GM21717 (cell line): ENCODE measurements around the gene RANBP3.
"Not testable (repeated sequence)": the region's sequence is repeated elsewhere in the genome, so short reads cannot be mapped to it uniquely, and the experiment has no call there.

Experiments used
- ATAC-seq: cut with Tn5 transposase; IDR thresholded peaks from one replicate; pipeline ENCODE4 v1.9.1; 2021; ENCODE audit warnings: mild to moderate bottlenecking, moderate library complexity; ENCODE audit not compliant: unreplicated experiment

RANBP3 gene

DNA sequence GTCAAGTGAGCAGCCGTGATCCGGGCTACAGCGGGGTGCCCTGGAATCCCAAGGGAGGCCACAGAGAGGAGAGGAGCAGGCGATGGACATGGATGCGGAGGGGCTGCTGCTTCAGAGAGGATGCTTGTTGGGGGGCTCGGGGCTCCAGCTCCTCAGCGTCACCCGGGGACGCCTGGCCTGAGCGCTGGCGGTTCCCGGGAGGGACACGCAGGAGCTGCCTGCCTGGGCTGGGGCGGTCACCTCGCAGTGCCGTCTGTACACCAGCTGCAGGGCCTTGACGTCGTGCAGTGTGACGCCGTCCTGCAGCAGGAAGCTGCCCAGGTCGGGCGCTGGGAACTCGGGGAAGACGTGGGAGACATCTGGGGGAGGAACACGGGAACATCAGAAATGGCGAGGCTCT, 29.9 kb upstream of the RANBP3 start:
- no peak for ATAC-seq

DNA sequence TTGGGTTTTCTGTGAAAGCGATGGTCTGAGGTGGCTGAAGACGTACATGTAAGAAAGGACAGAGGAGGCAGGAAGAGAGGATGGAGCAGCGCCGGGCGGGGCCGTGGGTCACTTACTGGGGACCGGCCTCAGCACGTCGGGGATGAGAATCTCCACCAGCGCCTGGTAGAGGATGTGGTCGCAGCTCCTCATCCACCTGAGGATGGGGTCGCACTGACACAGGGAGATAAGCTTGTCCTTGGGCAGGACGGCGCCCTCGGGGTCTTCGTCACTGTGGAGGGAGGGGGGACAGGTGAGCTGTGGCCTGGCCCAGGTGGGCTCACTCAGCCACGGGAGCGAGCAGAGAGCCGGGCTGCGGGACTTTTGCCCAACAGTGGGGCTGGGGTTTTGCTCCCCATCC, 29.0 kb upstream of the RANBP3 start:
- ATAC-seq: no peak

DNA sequence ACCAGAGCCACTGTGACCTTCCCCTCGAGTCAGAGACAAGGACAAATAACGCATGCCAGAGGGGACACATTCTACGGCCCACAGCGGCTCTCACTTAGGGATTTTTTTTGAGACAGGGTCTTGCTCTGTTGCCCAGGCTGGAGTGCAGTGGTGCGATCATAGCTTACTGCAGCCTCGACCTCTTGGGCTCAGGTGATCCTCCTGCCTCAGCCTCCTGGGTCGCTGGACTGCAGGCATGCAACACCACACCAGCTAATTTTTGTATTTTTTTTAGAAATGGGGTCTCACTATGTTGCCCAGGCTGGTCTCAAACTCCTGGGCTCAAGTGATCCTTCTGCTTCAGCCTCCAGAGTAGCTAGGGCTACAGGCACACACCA, 28.1 kb upstream of the RANBP3 start:
- not testable (repeated sequence) for ATAC-seq

DNA sequence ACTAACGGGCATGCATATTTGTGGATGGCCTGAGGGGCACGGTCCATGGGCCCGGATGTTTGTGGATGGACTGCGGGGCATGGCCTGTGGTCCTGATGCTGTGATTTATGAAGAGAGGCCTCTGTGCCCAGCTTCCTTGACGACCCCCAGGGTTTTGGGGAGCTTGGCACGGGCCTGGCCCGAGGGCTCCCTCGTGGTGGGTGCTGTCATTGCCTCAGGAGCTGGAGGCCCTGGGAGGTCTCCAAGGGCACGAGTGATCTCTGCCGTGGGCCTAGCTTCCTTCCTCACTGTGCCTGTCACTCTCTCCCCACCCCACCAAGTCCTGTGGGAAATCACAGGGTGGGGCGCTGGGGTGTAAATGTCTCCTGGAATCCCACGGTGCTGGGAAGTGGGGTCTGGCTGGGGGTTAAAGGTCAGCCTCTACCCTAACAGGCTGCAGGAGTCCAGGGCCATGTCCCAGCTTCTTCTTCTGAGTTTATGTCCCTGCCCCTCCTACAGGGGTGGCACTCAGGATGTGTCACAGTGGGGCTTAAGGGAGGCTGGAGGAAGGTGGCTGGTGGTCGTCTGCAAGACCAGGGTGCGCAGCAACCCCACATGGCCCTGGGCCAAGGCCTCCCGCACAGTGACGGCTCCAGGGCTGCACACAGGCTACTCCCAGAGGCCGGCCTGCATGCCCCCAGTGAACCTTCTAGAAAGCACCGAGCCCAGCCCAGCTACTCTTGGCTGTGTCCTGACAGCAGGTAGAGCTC, 27.6 kb upstream of the RANBP3 start:
- no peak for ATAC-seq

DNA sequence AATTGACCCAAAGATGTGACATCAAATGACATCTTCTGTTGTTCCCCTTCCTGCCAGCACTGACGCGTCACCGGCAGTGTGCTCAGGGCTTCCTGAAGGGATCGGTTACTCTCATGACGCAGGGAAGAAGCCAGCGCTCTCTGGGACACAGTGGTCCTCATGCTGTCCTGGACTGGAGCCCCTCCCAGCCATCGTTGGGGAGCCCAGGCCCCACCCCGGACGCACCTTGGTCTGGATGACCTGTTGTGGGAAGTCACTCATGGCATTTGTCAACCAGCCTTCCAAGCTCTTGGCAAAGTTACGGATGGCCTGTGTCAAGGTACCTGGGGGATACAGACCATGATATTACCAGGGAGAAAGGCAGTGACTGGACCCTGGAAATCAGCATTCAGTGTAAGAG, 26.0 kb upstream of the RANBP3 start:
- no peak for ATAC-seq

DNA sequence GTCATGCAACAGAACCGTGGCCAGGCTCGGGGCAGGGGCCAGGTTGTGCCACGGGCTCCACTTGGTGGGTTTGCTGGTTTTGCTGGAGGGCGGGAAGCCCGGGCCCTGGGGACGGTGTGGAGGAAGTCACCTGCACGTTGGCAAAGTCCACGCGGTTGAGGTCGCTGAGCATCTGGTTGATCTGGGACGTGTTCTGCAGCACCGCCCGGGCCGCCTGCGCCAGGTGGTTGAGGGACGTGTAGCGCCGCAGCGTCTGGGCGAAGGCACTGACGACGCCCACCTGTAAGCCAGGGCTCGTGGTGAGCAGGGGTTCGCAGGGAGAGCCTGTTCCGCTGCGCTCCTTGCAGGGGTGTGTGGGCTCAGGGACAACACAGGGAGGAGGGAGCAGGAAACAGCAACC, 24.7 kb upstream of the RANBP3 start:
- no peak for ATAC-seq

DNA sequence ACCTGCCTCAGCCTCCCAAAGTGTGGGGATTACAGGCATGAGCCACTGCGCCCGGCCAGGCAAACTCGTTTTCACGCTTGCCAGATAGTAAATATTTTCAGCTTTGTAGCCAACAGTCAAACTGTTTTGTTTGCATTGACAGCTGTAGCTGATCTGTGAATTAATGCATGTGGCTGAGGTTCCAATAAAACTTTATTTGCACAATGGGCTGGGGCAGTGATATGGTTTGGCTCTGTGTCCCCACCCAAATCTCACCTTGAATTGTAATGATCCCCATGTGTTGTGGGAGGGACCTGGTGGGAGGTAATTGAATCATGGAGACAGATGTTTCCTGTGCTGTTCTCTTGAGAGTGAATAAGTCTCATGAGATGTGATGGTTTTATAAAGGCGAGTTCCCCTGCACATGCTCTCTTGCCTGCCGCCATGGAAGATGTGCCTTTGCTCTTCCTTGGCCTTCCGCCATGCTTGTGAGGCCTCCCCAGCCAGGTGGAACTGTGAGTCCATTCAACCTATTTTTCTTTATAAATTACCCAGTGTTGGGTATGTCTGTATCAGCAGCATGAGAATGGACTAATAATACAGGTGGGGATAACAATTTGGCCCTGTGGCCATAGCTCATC, 22.4 kb upstream of the RANBP3 start:
- no peak for ATAC-seq

DNA sequence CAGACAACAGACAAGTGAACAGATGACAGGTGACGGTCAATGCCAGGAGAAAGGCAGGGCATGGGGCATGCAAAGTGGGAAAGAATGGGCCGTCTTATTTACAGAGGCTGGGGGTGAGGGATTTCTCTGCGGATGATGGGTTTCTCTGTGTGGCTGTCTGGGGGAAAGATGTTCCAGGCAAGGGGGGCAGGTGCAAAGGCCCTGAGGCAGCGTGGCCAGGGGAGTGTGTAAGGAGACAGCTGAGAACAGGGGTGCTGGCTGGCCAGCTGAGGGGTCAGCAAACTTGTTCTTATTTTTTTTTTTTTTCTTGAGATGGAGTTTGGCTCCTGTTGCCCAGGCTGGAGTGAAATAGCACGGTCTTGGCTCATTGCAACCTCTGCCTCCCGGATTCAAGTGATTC, 21.8 kb upstream of the RANBP3 start:
- ATAC-seq: no peak

DNA sequence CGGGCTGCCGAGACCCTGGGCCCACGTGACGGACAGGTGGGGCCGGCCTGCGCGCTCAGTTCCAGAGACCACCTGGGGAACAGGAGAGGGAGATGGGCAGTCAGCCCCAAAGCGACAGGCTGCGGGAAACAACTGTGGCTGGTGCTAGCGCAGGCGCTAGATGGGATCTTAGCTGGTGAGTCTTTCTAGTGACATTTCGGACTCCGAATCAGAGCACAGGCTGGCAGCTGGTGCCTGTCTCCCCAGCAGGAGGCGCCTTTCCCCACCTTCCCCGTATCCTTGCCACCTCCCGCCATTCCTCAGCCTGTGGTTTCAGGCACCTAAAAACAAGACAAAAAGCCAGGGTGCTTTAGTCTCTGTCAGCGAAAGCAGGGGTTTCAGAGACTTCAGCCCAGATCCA, 19.4 kb upstream of the RANBP3 start:
- no peak for ATAC-seq

DNA sequence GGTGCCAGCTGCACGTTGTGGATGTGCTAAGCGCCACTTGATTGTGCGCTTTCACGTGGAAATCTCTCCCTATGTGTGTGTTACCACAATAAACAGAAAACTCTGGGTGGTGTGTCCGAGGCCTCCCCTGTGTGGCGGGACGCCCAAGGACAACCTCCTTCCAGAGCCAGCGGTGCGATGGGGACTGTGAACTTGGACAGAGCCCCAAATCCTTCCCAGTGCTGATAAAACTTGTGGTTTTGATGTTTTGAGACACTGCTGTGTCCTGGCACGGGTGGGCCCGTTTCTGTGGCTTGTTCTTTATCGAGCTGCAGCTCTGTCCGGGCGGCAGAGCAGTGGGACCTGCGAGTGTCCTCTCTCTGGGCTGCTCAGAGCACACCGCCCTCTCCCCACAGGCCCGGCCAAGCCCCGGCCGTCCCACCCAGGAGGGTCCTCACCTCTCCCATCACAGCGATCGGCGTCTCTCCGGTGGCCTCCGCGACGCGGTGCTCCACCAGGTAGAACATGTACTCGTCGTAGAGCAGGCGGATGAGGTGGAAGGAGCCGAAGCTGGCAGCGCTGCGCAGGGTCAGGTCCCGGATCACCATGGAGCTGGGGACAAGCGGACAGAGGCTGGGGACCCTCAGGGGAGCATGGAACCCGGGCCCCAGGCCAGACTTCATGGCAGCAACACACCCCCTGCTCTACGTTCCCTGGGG, 18.8 kb upstream of the RANBP3 start:
- no peak for ATAC-seq

DNA sequence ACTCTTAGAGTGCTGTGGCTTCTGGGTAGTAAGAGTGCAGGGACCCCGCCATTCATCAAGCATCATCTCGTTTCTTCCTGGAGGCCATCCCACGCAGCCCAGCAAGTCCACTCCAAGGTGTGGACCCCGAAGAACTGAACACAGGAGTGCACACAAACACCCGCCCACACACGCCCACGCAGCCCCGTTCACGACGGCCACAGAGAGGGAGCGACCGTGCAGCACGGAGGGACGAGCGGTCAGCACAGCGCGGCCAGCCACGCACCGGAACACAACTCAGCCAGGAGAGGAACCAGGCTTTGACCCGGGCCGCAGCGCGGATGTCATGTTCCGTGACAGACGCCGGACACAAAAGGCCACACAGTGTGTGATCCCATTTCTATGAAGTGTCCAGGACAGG, 18.2 kb upstream of the RANBP3 start:
- no peak for ATAC-seq

DNA sequence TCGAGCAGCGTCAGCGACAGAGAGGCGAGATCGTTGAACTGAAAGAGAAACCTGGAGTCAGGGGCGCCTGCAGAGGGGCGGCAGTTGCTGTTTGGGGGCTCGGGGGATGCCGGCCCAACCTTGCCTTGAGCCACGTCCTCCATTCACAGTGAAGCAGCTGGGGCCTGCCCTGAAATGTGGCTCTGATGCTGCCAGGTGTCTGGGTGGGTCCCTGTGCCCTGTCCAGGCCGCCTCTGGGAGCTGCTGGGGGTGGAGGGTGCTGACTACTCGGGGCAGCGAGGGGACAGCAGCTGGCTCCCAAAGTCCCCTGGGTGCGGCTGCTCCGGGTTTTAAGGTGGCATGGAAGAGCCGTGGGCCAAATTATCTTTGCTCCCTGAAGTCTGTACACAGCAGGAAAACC, 17.7 kb upstream of the RANBP3 start:
- ATAC-seq: no peak

DNA sequence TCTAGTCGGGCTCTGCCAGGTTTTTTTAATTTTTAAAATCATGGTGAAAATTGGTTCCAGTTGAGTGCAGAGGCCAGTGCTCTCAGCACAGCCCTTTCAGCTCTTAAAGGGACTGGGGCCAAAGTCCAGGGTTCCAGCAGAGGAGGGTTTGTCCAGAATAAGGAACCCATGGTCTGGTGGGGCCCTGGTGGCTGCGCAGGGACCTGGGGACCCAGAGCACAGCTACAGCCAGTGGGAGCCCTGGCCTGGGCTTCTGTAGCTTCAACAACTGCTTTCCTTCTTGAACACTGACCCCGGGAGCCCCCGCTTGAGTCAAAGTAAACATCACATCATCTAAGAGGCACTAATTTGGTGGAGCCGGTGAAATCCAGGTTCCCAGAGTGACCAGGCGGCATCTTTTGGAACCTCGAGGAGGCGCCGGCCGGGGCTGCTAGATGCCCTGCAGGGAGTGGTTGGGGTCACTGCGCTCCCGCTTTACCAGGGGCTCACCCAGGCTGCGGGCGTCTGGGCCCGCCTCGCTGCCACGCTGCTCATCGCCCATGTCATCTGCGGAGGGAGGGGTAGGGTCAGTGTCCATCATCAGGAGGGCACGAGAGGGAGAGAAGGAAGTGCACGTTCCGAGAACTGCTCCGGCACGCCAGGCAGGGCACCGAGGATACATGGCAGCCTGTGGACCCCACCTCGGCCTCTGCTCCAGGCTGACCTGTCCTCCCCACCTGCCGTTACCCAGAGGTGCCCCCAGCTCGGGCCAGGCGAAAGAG, 16.6 kb upstream of the RANBP3 start:
- ATAC-seq: no peak

DNA sequence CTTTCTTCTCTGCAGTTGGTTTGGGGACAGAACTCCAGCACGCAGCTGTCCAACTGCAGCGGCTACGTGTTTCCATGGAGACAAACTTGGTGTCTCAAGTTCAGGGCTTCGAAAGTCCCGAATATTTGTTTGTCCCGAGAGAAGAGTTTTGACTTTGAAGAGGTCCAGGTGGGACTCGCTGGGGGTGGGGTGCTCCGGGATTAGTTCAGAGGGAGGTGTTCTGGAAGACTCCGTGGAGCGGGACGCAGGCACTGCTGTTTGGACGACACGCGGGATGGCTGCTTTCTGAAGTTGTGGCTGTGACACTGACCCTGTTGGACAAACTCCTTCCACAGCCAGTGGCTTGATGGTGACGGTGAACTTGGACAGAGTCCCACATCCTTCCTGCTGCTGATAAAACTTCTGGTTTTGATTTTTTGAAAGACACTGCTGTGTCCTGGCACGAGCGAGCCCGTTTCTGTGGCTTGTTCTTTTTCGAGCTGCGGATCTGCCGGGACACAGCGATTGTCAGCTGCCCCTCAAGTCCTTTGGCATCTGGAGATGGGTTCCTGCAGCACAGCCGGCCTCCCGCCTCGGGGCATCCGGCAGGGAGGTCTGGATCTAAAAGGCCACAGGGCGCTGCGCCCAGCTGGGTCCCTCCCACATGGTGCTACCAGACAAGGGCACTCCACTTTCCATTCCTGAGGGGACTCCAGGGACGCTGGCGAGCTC, 15.9 kb upstream of the RANBP3 start:
- ATAC-seq: no peak

DNA sequence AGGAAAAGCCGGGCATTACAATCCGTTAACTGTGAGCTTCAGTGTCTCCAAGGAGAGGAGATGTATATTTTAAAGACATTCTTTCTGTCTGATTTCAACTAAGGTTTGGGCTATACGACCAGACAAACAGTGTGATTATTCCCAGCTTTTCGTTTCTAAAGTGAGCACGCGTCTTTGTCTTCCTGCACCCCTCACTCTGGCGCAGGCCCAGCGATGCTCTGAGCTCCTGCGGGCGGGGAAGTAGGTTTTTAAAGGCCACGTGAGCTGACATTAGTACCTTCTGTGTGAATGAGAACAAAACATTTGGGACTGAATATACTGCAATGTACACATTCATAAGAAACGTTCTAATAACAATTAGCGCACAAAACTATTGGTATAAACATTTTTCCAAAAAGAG, 15.3 kb upstream of the RANBP3 start:
- ATAC-seq: no peak

DNA sequence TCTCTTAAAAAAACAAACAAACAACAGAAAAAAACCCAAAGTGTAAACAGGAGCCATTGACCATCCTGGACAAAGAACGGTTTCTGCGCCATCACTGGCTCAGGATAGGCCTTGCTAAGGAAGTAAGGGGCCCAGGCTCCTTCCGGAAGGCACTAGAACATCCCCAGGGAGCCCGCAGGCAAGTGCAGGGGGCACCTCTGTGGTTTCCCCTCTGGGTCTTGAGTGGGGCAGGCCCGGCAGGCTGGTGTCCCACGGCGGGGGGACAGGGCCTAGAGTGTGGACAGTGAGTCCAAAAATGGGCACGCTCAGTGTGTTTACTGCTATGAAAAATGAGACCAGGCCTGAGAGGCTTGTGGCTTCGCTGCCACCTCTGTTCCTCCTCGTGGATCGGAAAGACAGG, 14.8 kb upstream of the RANBP3 start:
- ATAC-seq: no peak

DNA sequence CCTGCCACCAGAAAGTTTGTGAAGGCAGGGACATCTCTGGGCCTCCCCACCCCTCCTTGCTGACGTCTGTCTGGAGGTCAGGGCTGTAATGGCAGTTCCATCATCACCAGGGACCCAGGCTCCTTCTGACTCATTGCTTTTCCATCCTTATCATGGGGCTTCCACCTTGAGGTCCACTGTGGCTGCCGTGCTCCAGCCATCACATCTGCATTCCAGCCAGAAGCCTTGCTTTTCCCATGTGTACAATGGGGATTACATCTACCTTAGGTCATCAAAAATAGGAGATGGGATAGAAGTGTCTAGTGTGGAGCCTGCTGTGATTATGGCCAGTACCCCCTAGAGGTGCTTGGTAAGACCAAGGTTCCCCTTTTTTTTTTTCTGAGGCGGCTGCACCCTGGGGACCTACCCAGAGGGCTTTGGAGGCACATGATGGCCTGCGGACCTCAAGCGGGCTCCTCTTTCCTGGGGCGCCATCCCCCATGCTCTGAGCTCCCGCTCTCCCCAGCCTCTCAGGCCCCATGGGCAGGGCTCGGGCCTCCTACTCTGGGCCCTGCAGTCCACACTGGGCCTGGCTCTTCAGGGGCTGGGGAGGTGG, 13.4 kb upstream of the RANBP3 start:
- no peak for ATAC-seq

DNA sequence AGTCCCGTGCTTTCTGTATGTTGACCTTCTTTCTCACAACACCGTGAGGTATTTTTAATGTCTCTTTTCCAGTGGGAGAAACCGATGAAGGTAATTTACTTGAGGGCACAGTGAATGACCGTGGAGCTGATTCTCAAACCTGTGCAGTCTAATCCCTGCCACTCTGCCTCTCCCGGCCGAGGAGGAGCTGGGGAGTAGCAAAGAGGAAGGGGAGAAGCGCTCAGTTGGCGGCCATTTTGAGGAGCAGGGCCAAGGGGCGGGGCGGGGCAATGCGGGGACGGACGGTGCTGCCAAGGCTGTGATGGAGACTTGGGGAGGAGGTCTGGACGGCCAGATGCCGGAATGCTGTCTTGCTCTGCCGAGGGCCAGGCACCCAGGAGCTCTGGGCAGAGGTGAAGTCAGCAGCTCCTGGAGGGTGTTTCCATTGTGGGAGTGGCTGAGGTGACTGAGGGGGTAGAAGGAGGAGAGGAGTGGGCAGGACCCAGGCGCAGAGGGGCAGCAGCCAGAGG, 12.4 kb upstream of the RANBP3 start:
- no peak for ATAC-seq

DNA sequence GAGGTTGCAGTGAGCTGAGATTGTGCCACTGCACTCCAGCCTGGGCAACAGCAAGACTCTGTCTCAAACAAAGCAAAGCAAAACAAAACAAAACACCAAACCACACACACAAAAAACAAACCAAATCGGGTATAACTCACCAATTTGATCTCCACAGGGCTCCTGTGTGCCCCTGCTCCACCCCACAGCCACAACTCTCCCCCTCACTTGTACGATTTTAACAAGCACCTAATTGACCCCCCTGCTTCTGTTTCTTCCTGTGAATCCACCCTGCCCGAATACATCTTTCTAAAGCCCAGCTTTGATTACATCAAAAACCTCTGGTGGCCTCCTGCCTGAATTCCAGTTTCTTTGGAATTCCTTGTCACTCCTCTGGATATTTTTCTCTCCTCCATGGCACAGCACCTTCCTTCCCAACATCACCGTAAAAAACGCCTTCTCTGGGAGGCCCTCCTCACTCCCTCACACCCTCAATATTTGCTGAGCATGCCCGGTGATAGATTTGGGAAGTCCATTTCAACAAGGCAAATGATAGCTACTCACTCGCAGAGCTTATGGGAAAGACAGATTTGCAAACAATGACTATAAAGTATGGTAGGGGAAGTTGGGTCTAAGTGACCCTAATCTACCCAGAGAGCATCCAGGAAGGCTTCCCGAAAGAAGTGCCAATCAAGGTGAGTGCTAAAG, 11.6 kb upstream of the RANBP3 start:
- no peak for ATAC-seq
